ENCODE results near the gene PIEZO1. TPM values are rescaled to one million over a fixed set of nuclear protein-coding genes. Genes with fewer than 3 reads are reported as not detected.

Gene PIEZO1
- total RNA-seq, 1 experiment from 2014 or later = 391 TPM

- TF ChIP-seq CTCF (conservative IDR thresholded peaks at IDR 0.05) (no peak), EZH2 (IDR thresholded peaks at IDR 0.05; ENCODE audit: low read depth) (no peak)
- Histone ChIP-seq H4K20me1 (ENCODE audit: insufficient read depth) (no peaks in the 10 kb centered on the region), H3K36me3 (ENCODE audit: low read depth) (no peaks in the 10 kb centered on the region), H3K9me3 (ENCODE audit: insufficient read depth, low read depth) (no peaks in the 10 kb centered on the region), H3K27ac (no peak overlapping the region), H3K79me2 (ENCODE audit: low read depth) (no peaks in the 10 kb centered on the region), H3K4me1 (replicated peaks; ENCODE audit: insufficient read depth) (no peaks in the 10 kb centered on the region), H3K4me3 (no peak overlapping the region), H3F3A (ENCODE audit: insufficient read depth, low read depth) (no peaks in the 10 kb centered on the region), H3K9me2 (ENCODE audit: insufficient read depth) (no peaks in the 10 kb centered on the region), H2AFZ (no peak overlapping the region), H3K27me3 (ENCODE audit: insufficient read depth, low read depth) (no peaks in the 10 kb centered on the region), H3K4me2 (no peak overlapping the region)
- BruUV-seq (replicated peaks) = no TSS peak
- DNase-seq = no peak
- CTCF ChIA-PET = no interaction called here
- POLR2A ChIA-PET (ENCODE audit: unreplicated experiment) = no interaction called here
- intact Hi-C loops (cut with micrococcal nuclease; ENCODE audit: unreplicated experiment) = no loop called here
Measured at GRCh38 chr16:88725609-88726407, 59.2 kb downstream of the PIEZO1 start.

GRCh38 chr16:88724855-88725555 is 60.0 kb downstream of the PIEZO1 start:
- Histone ChIP-seq H3K9me3 (ENCODE audit: insufficient read depth, low read depth) (no peaks in the 10 kb centered on the region), H3K27me3 (ENCODE audit: insufficient read depth, low read depth) (no peaks in the 10 kb centered on the region), H3K79me2 (ENCODE audit: low read depth) (no peaks in the 10 kb centered on the region), H3K27ac (no peak overlapping the region), H3F3A (ENCODE audit: insufficient read depth, low read depth) (no peaks in the 10 kb centered on the region), H3K9me2 (ENCODE audit: insufficient read depth) (no peaks in the 10 kb centered on the region), H4K20me1 (ENCODE audit: insufficient read depth) (no peaks in the 10 kb centered on the region), H3K4me3 (no peak overlapping the region), H3K4me2 (no peak overlapping the region), H3K36me3 (ENCODE audit: low read depth) (no peaks in the 10 kb centered on the region), H3K4me1 (replicated peaks; ENCODE audit: insufficient read depth) (no peaks in the 10 kb centered on the region), H2AFZ (no peak overlapping the region)
- intact Hi-C loops (cut with micrococcal nuclease; ENCODE audit: unreplicated experiment) = no loop called here
- POLR2A ChIA-PET (ENCODE audit: unreplicated experiment) = no interaction called here
- TF ChIP-seq CTCF (conservative IDR thresholded peaks at IDR 0.05) (no peak), EZH2 (IDR thresholded peaks at IDR 0.05; ENCODE audit: low read depth) (no peak)
- CTCF ChIA-PET = no interaction called here
- BruUV-seq (replicated peaks) = no TSS peak
- DNase-seq = no peak

- Histone ChIP-seq H3F3A (ENCODE audit: insufficient read depth, low read depth) (0 out of 2 replicates have a peak, but pooled peaks cover 3% of the 10 kb centered on the region), H3K9me2 (ENCODE audit: insufficient read depth) (no peaks in the 10 kb centered on the region), H2AFZ (no peak overlapping the region), H3K9me3 (ENCODE audit: insufficient read depth, low read depth) (no peaks in the 10 kb centered on the region), H3K4me2 (no peak overlapping the region), H3K4me1 (replicated peaks; ENCODE audit: insufficient read depth) (no peaks in the 10 kb centered on the region), H3K27me3 (ENCODE audit: insufficient read depth, low read depth) (no peaks in the 10 kb centered on the region), H3K27ac (no peak overlapping the region), H3K4me3 (no peak overlapping the region), H3K36me3 (ENCODE audit: low read depth) (0 out of 2 replicates have a peak, but pooled peaks cover 3% of the 10 kb centered on the region), H3K79me2 (ENCODE audit: low read depth) (no peaks in the 10 kb centered on the region), H4K20me1 (ENCODE audit: insufficient read depth) (no peaks in the 10 kb centered on the region; the same call in 1 of the 2 replicates)
- POLR2A ChIA-PET (ENCODE audit: unreplicated experiment) = no interaction called here
- CTCF ChIA-PET = no interaction called here
- intact Hi-C loops (cut with micrococcal nuclease; ENCODE audit: unreplicated experiment) = no loop called here
- no TSS peak for BruUV-seq (replicated peaks)
- DNase-seq = no peak
- no peak for TF ChIP-seq CTCF (conservative IDR thresholded peaks at IDR 0.05)
- TF ChIP-seq EZH2 (IDR thresholded peaks at IDR 0.05; ENCODE audit: low read depth) = no peak
Measured at GRCh38 chr16:88723911-88724310, 61.1 kb downstream of the PIEZO1 start.

Measured in PC-9 (cell line).